HEK293 (cell line): ENCODE measurements around the gene SURF2.

Source experiments
- CTCF ChIA-PET: fragments of 350-600 bp; formaldehyde crosslinking; extraction: SDS; loops from one replicate; lab custom pipeline; 2021; ENCODE audit warnings: antibody characterized with exemption; lab: Yijun Ruan, JAX
- POLR2A ChIA-PET: fragments of 300-600 bp; formaldehyde crosslinking; extraction: SDS; loops from one replicate; lab custom pipeline; 2020; ENCODE audit warnings: antibody characterized with exemption, inconsistent platforms; lab: Yijun Ruan, JAX
- H3K27ac ChIP-seq: fragments of 200-500 bp; sonication (Bioruptor generic); 2 replicates; pipeline ENCODE4 v1.5.1; 2014; ENCODE audit warnings: low read depth, low read length, control low read depth, inconsistent platforms; ENCODE audit errors: extremely low read depth
- H3K36me3 ChIP-seq, 2 experiments: fragments of 200-500 bp in 1 of 2; sonication (Bioruptor generic) in 1 of 2; 1 replicate in 1 of 2; 2 replicates in 1 of 2; pipeline ENCODE4 v1.5.1; 2014 to 2017; ENCODE audit warnings: inconsistent platforms in 2 of 2, low read length in 2 of 2; ENCODE audit not compliant: control insufficient read depth in 2 of 2, insufficient read depth in 1 of 2
- H3K4me1 ChIP-seq: fragments of 200-500 bp; sonication (Bioruptor generic); 2 replicates; pipeline ENCODE4 v1.5.1; 2014; ENCODE audit warnings: mild to moderate bottlenecking, low read length, inconsistent platforms; ENCODE audit not compliant: control insufficient read depth, insufficient read depth
- H3K4me3 ChIP-seq: 2 replicates; pipeline ENCODE4 v1.5.1; 2011; ENCODE audit warnings: low read depth, mild to moderate bottlenecking, control low read depth, low read length, moderate library complexity
- H3K9me3 ChIP-seq: fragments of 200-500 bp; sonication (Bioruptor generic); 2 replicates; pipeline ENCODE4 v1.5.1; 2014; ENCODE audit warnings: low read depth, low read length, inconsistent platforms; ENCODE audit not compliant: control insufficient read depth, insufficient read depth
- REST ChIP-seq: fragments of 450-650 bp; formaldehyde crosslinking; IDR thresholded peaks from 2 replicates; pipeline ENCODE4 v1.5.1; 2016; ENCODE audit warnings: missing biosample characterization, missing genetic modification characterization
- YY1 ChIP-seq: fragments of 450-650 bp; formaldehyde crosslinking; IDR thresholded peaks from 2 replicates; pipeline ENCODE4 v1.5.1; 2018; ENCODE audit warnings: missing biosample characterization, missing genetic modification characterization
- ZFHX2 ChIP-seq: fragments of 450-650 bp; formaldehyde crosslinking; conservative IDR thresholded peaks from 2 replicates; pipeline ENCODE4 v1.5.1; 2016; ENCODE audit warnings: missing biosample characterization, missing genetic modification characterization
- ZNF121 ChIP-seq: fragments of 450-650 bp; formaldehyde crosslinking; IDR thresholded peaks from 2 replicates; pipeline ENCODE4 v1.5.1; 2016; ENCODE audit warnings: missing biosample characterization, missing genetic modification characterization
- ZNF133 ChIP-seq: fragments of 450-650 bp; formaldehyde crosslinking; IDR thresholded peaks from 2 replicates; pipeline ENCODE4 v1.5.1; 2016; ENCODE audit warnings: missing biosample characterization, missing genetic modification characterization
- ZNF140 ChIP-seq: fragments of 450-650 bp; formaldehyde crosslinking; IDR thresholded peaks from 2 replicates; pipeline ENCODE4 v1.5.1; 2016; ENCODE audit warnings: missing biosample characterization, missing genetic modification characterization
- ZNF239 ChIP-seq: fragments of 450-650 bp; formaldehyde crosslinking; IDR thresholded peaks from 2 replicates; pipeline ENCODE4 v1.5.1; 2016; ENCODE audit warnings: missing biosample characterization, missing genetic modification characterization
- ZNF274 ChIP-seq, 2 experiments: fragments of 200-500 bp in 1 of 2; fragments of 450-650 bp in 1 of 2; sonication (Bioruptor generic) in 1 of 2; formaldehyde crosslinking in 1 of 2; IDR thresholded peaks; 2 replicates each; pipeline versions ENCODE4 v1.5.1 to v1.6.1; 2014 to 2016; ENCODE audit warnings: borderline replicate concordance in 1 of 2, inconsistent platforms in 1 of 2, low read length in 1 of 2, missing biosample characterization in 1 of 2, missing genetic modification characterization in 1 of 2
- ZNF510 ChIP-seq: fragments of 450-650 bp; formaldehyde crosslinking; IDR thresholded peaks from 2 replicates; pipeline ENCODE4 v1.5.1; 2018; ENCODE audit warnings: mild to moderate bottlenecking, missing genetic modification characterization, missing biosample characterization; ENCODE audit not compliant: insufficient replicate concordance
- ZNF645 ChIP-seq: fragments of 450-650 bp; formaldehyde crosslinking; IDR thresholded peaks from 2 replicates; pipeline ENCODE4; 2016; ENCODE audit warnings: missing biosample characterization, missing genetic modification characterization
- ZNF707 ChIP-seq: fragments of 450-650 bp; formaldehyde crosslinking; IDR thresholded peaks from 2 replicates; pipeline ENCODE4 v1.5.1; 2016; ENCODE audit warnings: missing biosample characterization, missing genetic modification characterization
- ZNF76 ChIP-seq: fragments of 450-650 bp; formaldehyde crosslinking; IDR thresholded peaks from 2 replicates; pipeline ENCODE4; 2016; ENCODE audit warnings: low read depth, missing biosample characterization, missing genetic modification characterization, borderline replicate concordance

The SURF2 gene

GRCh38 chr9:133406480-133407307, 50.3 kb downstream of the SURF2 start (continued):
- TF ChIP-seq ZNF76 (tag by site-specific recombination) = no peak
- TF ChIP-seq ZNF239 (tag by site-specific recombination) = no peak
- no peak for TF ChIP-seq ZNF274 (IDR thresholded peaks at IDR 0.05; ENCODE audit: low read length)
- TF ChIP-seq ZNF274 (tag by site-specific recombination; IDR thresholded peaks at IDR 0.05; ENCODE audit: borderline replicate concordance) = no peak
- no peak for TF ChIP-seq YY1
- no peak for TF ChIP-seq ZNF133 (tag by site-specific recombination)
- peak; percentile 75 for TF ChIP-seq ZFHX2 (tag by site-specific recombination)

GRCh38 chr9:133408042-133408441, 51.7 kb downstream of the SURF2 start:
- ChIA-PET POLR2A (no interaction called here), CTCF (interaction anchor here (0.7 to 1.4 kb wide), 5 partner anchors 9 to 365 kb away, joined by 3 to 5 read pairs (median 4); no protein-coding TSS in a partner anchor)
- H3K27ac ChIP-seq = no peak overlapping the region
- peaks cover 5 to 95% of the 10 kb centered on the region in 2 experiments for H3K36me3 ChIP-seq
- no peaks in the 10 kb centered on the region for H3K9me3 ChIP-seq
- TF ChIP-seq ZNF140 = no peak
- TF ChIP-seq ZNF645 = no peak
- no peak for TF ChIP-seq ZNF510
- TF ChIP-seq REST = no peak
- TF ChIP-seq ZNF707 (tag by site-specific recombination) = no peak
- peak; percentile 82 for TF ChIP-seq ZNF121 (tag by site-specific recombination)
- H3K4me1 ChIP-seq = no peaks in the 10 kb centered on the region
- H3K4me3 ChIP-seq = no peak overlapping the region
